ENCODE measurements around the gene AURKAIP1. TPM values are rescaled to one million over a fixed set of nuclear protein-coding genes. Genes with fewer than 3 reads are reported as not detected.

Gene AURKAIP1
- total and polyA plus RNA-seq, 2 of the 13 experiments (the other 11 are each of a cell fraction or from before 2014, with no cell fraction given): 69.5 to 175 TPM

- POLR2A ChIA-PET: interaction anchor here (1.0 kb wide), 1 partner anchor 19 kb away, joined by 3 read pairs; no protein-coding TSS in a partner anchor
- no peak for DNase-seq (ENCODE audit: low spot score)
- WGBS (ENCODE audit: low lambda C conversion rate): 94% methylated on average over 91 of the region's 116 CpGs
- TF ChIP-seq AGO2 (optimal IDR thresholded peaks at IDR 0.05; ENCODE audit: low read depth, low read length): peak; percentile 50
- peak; percentile 71 for TF ChIP-seq RBFOX2 (IDR thresholded peaks at IDR 0.05; ENCODE audit: low read depth, low read length)
- no peak for TF ChIP-seq ZNF784 (CRISPR knock-in tag; IDR thresholded peaks at IDR 0.05; ENCODE audit: borderline replicate concordance)
- TF ChIP-seq MLX (CRISPR knock-in tag; IDR thresholded peaks at IDR 0.05): no peak
- TF ChIP-seq HOMEZ (CRISPR knock-in tag; IDR thresholded peaks at IDR 0.05; ENCODE audit: low read depth): no peak
- TF ChIP-seq PRPF4 (IDR thresholded peaks at IDR 0.05; ENCODE audit: low read depth, low read length, poor library complexity, severe bottlenecking): peak; percentile 27
- no peak for TF ChIP-seq HOXD1 (CRISPR knock-in tag; IDR thresholded peaks at IDR 0.05)
- TF ChIP-seq ONECUT2 (CRISPR knock-in tag; IDR thresholded peaks at IDR 0.05): no peak
- TF ChIP-seq E2F5 (CRISPR knock-in tag; conservative IDR thresholded peaks at IDR 0.05): no peak
- TF ChIP-seq POGK (CRISPR knock-in tag; conservative IDR thresholded peaks at IDR 0.05): no peak
- no peak for TF ChIP-seq PHF5A (CRISPR knock-in tag; IDR thresholded peaks at IDR 0.05; ENCODE audit: low read depth, unreplicated experiment)
- no peak for TF ChIP-seq ZMAT3 (CRISPR knock-in tag; conservative IDR thresholded peaks at IDR 0.05)
- TF ChIP-seq ADNP (CRISPR knock-in tag; IDR thresholded peaks at IDR 0.05): no peak
- no peak for TF ChIP-seq ZUFSP (CRISPR knock-in tag; IDR thresholded peaks at IDR 0.05; ENCODE audit: borderline replicate concordance)
- TF ChIP-seq IKZF4 (CRISPR knock-in tag; IDR thresholded peaks at IDR 0.05; ENCODE audit: borderline replicate concordance, low read depth, not compliant biosample characterization): no peak
These were observed 20.4 kb downstream of the AURKAIP1 start for GRCh38 chr1:1354271-1355247.

More at GRCh38 chr1:1354271-1355247, 20.4 kb downstream of the AURKAIP1 start:
- H3K4me1 ChIP-seq (ENCODE audit: insufficient read depth, low read length): peaks cover 43% of the 10 kb centered on the region
- no peaks in the 10 kb centered on the region for H3K36me3 ChIP-seq (replicated peaks in 1 of 2; ENCODE audit: control insufficient read depth in 1 of 2, insufficient read depth in 2 of 2, low read length in 2 of 2)
- H3K79me2 ChIP-seq (ENCODE audit: insufficient read depth, low read length): peaks cover 4% of the 10 kb centered on the region
- intact Hi-C loops (cut with micrococcal nuclease; ENCODE audit: unreplicated experiment) (no loop called here), in situ Hi-C loops (cut with HindIII; ENCODE audit: extremely low pct_ligation_motif_present, low pct_unique_long_range_greater_than_20kb) (no loop called here)
- H3K4me3 ChIP-seq (replicated peaks in 1 of 3; ENCODE audit: insufficient read depth in 1 of 3, low read depth in 2 of 3, low read length in 3 of 3): no peak overlapping the region
- no peak overlapping the region for H3K27ac ChIP-seq (ENCODE audit: extremely low read length, insufficient read depth, low read length)
- no peaks in the 10 kb centered on the region for H4K20me1 ChIP-seq (ENCODE audit: insufficient read depth, low read length)
- CTCF ChIA-PET (ENCODE audit: low intra/inter-chr PET ratio, low total read pairs): no interaction called here
- FAIRE-seq (no peak), ATAC-seq (no peak)
- H3K9me3 ChIP-seq (ENCODE audit: low read length): no peaks in the 10 kb centered on the region
- no peak overlapping the region for H3K9ac ChIP-seq (ENCODE audit: insufficient read depth, low read depth, low read length)
- no TSS peak for BruUV-seq (replicated peaks)
- no peak overlapping the region for H3K4me2 ChIP-seq (ENCODE audit: low read depth, low read length)
- no peaks in the 10 kb centered on the region for H3K27me3 ChIP-seq (ENCODE audit: control insufficient read depth in 1 of 2, insufficient read depth in 2 of 2, low read length in 2 of 2)
- H2AFZ ChIP-seq (ENCODE audit: low read length): no peak overlapping the region
